Measurements from ENCODE around the gene LDAH.

Gene LDAH

DNA sequence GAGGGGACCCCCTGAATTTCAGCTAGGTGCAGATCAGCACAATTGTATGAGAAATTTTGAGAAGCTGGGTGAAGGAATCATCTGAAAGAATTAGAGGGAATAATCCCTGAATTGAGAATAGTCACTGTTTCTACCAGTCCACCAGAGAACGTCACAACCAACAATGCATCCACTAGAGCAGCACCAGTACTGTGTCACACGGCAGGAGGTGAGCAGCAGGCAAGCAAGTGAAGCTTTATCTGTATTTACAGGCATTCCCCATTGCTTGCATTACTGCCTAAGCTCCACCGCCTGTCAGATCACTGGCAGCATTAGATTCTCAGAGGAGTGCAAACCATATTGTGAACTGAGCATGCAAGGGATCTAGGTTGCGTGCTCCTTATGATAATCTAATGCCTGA is 115.3 kb downstream of the LDAH start:
- Histone ChIP-seq H3K4me3 (ENCODE audit: low read depth, low read length) (no peak overlapping the region), H3K27ac (ENCODE audit: extremely low read depth, low read depth, low read length) (no peak overlapping the region), H3K36me3 (ENCODE audit: control insufficient read depth in 2 of 2, insufficient read depth in 1 of 2, low read length in 2 of 2) (no peaks in the 10 kb centered on the region), H3K9me3 (ENCODE audit: control insufficient read depth, insufficient read depth, low read depth, low read length) (no peaks in the 10 kb centered on the region), H3K4me1 (ENCODE audit: control insufficient read depth, insufficient read depth, low read length) (no peaks in the 10 kb centered on the region)
- TF ChIP-seq MYNN (tag by site-specific recombination; IDR thresholded peaks at IDR 0.05; ENCODE audit: borderline replicate concordance) (no peak), ZNF335 (tag by site-specific recombination; conservative IDR thresholded peaks at IDR 0.05) (no peak), ZNF423 (tag by site-specific recombination; IDR thresholded peaks at IDR 0.05) (no peak), ZNF184 (tag by site-specific recombination; IDR thresholded peaks at IDR 0.05) (no peak), TCF7L2 (IDR thresholded peaks at IDR 0.05; ENCODE audit: borderline replicate concordance, low read depth, low read length) (no peak)
- ChIA-PET CTCF (interaction anchor here (0.7 to 1.1 kb wide), 2 partner anchors 41 to 46 kb away, joined by 3 read pairs; no protein-coding TSS in a partner anchor), POLR2A (no interaction called here)

DNA sequence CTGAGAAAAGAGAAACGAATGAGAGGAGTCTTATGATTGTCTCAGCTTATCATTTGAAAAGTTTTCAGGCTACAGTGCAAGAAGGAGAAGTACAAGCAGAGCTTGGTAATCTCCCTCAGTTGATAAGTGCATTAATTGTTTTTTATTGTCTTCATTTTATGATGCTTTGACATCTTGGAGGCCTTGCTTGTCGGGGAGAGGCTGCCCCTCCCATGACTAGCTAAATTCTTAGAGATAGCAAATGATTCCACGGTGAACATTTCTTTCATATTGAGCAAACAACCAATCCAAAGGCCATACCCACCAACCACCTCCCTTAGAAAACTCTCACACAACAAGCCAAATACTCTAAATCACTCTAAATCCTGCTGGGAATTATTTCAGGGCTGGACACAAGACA is 116.1 kb downstream of the LDAH start:
- CTCF ChIA-PET: interaction anchor here (0.5 kb wide), 1 partner anchor 323 kb away, joined by 3 read pairs; no protein-coding TSS in a partner anchor
- no peak for TF ChIP-seq ZNF785 (tag by site-specific recombination; IDR thresholded peaks at IDR 0.05)
- no peak for TF ChIP-seq ZNF140 (tag by site-specific recombination; IDR thresholded peaks at IDR 0.05)
- no peak for TF ChIP-seq ZNF426 (tag by site-specific recombination; IDR thresholded peaks at IDR 0.05)
- no peak for TF ChIP-seq ZNF214 (tag by site-specific recombination; IDR thresholded peaks at IDR 0.05; ENCODE audit: borderline replicate concordance)
- no peak for TF ChIP-seq KLF16 (tag by site-specific recombination; IDR thresholded peaks at IDR 0.05)
- TF ChIP-seq, protein P1, sequence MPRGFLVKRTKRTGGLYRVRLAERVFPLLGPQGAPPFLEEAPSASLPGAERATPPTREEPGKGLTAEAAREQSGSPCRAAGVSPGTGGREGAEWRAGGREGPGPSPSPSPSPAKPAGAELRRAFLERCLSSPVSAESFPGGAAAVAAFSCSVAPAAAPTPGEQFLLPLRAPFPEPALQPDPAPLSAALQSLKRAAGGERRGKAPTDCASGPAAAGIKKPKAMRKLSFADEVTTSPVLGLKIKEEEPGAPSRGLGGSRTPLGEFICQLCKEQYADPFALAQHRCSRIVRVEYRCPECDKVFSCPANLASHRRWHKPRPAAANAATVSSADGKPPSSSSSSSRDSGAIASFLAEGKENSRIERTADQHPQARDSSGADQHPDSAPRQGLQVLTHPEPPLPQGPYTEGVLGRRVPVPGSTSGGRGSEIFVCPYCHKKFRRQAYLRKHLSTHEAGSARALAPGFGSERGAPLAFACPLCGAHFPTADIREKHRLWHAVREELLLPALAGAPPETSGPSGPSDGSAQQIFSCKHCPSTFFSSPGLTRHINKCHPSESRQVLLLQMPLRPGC (tag by site-specific recombination; IDR thresholded peaks at IDR 0.05): no peak
- TF ChIP-seq ZNF202 (tag by site-specific recombination; IDR thresholded peaks at IDR 0.05; ENCODE audit: borderline replicate concordance): no peak
- TF ChIP-seq ZNF624 (tag by site-specific recombination; IDR thresholded peaks at IDR 0.05): no peak
- TF ChIP-seq ZNF548 (tag by site-specific recombination; IDR thresholded peaks at IDR 0.05): no peak
- TF ChIP-seq ZNF529 (tag by site-specific recombination; IDR thresholded peaks at IDR 0.05; ENCODE audit: insufficient replicate concordance): no peak
- TF ChIP-seq ZNF366 (tag by site-specific recombination; conservative IDR thresholded peaks at IDR 0.05): no peak

DNA sequence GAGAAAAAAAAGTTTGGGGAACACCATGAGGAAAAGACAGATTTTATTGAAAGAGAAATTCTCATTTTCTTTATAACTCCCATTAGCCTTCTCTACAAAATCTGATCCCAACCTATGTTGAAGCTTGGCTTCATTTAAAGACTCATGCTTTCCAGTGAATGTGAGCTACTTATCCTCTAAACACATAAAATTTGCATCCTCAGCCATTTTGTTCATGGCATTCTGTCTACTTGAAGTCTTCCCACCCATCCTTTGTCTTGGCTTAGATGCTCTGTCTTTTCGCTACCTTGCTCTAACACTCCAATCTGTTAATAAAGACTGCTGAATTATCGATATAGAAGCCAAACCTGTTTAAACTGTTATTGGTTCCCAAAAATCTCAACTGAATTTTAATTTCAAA is 116.7 kb downstream of the LDAH start:
- Histone ChIP-seq H3K27ac (ENCODE audit: extremely low read depth, low read depth, low read length) (no peak overlapping the region), H3K4me3 (ENCODE audit: low read depth, low read length) (no peak overlapping the region), H3K36me3 (ENCODE audit: control insufficient read depth in 2 of 2, insufficient read depth in 1 of 2, low read length in 2 of 2) (no peaks in the 10 kb centered on the region), H3K9me3 (ENCODE audit: control insufficient read depth, insufficient read depth, low read depth, low read length) (no peaks in the 10 kb centered on the region), H3K4me1 (ENCODE audit: control insufficient read depth, insufficient read depth, low read length) (no peaks in the 10 kb centered on the region)
- ChIA-PET POLR2A (no interaction called here), CTCF (interaction anchor here (0.5 kb wide), 1 partner anchor 322 kb away, joined by 3 read pairs; no protein-coding TSS in a partner anchor)
- TF ChIP-seq ZNF514 (tag by site-specific recombination; IDR thresholded peaks at IDR 0.05) (no peak), ZNF23 (tag by site-specific recombination; IDR thresholded peaks at IDR 0.05; ENCODE audit: borderline replicate concordance) (no peak), HOXC10 (CRISPR knock-in tag; IDR thresholded peaks at IDR 0.05) (no peak), ZNF10 (tag by site-specific recombination; IDR thresholded peaks at IDR 0.05) (no peak), ZNF184 (tag by site-specific recombination; IDR thresholded peaks at IDR 0.05) (no peak), ZNF670 (tag by site-specific recombination; IDR thresholded peaks at IDR 0.05; ENCODE audit: low read depth) (no peak), ZNF792 (tag by site-specific recombination; IDR thresholded peaks at IDR 0.05) (no peak), MYNN (tag by site-specific recombination; IDR thresholded peaks at IDR 0.05; ENCODE audit: borderline replicate concordance) (no peak), RBAK (tag by site-specific recombination; IDR thresholded peaks at IDR 0.05) (no peak), GFI1B (tag by site-specific recombination; IDR thresholded peaks at IDR 0.05) (no peak), ZNF707 (tag by site-specific recombination; IDR thresholded peaks at IDR 0.05) (no peak)

More for the DNA sequence above, 116.1 kb downstream of the LDAH start:
- no peaks in the 10 kb centered on the region for H3K9me3 ChIP-seq (ENCODE audit: control insufficient read depth, insufficient read depth, low read depth, low read length)
- H3K4me1 ChIP-seq (ENCODE audit: control insufficient read depth, insufficient read depth, low read length): no peaks in the 10 kb centered on the region
- no peaks in the 10 kb centered on the region for H3K36me3 ChIP-seq (ENCODE audit: control insufficient read depth in 2 of 2, insufficient read depth in 1 of 2, low read length in 2 of 2)
- POLR2A ChIA-PET: no interaction called here
- no peak overlapping the region for H3K27ac ChIP-seq (ENCODE audit: extremely low read depth, low read depth, low read length)
- no peak overlapping the region for H3K4me3 ChIP-seq (ENCODE audit: low read depth, low read length)
